Stromal cell of bone marrow (primary cell): ENCODE data around the gene ERF.

ENCODE experiments used
- DNase-seq: peaks from one replicate; pipeline ENCODE4 v3.0.0-alpha.2; 2012; ENCODE audit warnings: low read depth

ERF gene

GRCh38 chr19:42239544-42240220 lies 15.2 kb downstream of the ERF start:
- DNase-seq = no peak

- DNase-seq = no peak
Observed at GRCh38 chr19:42235181-42235580, 19.7 kb downstream of the ERF start.

DNA sequence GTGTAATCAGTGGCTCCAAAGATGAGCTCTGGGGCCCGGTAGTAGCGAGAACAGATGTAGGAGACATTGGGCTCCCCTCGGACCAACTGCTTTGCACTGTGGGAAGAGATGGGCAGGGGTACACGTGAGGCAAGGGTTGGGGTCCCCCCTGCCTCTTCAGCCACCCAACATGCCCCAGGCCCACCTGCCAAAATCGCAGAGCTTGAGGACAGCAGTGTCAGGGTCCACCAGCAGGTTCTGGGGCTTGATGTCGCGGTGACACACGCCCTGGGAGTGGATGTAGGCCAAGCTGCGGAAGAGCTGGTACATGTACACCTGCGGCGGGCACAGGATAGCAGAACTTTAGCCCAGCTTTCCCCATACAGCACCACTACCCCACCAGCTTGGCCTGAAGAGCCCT lies 20.6 kb downstream of the ERF start:
- no peak for DNase-seq

GRCh38 chr19:42233678-42234292 lies 21.1 kb downstream of the ERF start:
- DNase-seq = no peak

GRCh38 chr19:42233106-42233505 lies 21.8 kb downstream of the ERF start:
- DNase-seq = no peak

DNA sequence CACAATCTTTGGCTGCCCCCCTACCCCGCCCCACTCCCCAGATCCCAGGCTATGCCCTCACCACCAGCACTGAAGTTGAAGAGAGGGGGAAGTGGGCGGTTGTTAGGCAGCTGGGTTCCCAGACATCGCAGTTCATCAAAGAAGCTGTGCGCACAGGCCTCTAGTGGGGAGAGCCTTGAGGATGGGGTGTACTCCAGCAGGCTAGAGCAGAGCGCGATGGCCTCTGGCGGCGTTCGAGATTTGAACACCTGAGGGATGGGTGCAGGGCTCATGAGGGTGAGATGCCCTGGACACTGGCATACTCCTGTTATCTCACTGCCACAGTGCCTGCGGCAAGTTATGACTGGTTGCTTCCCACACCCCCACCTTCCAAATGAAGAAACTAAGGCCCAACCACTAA lies 22.5 kb downstream of the ERF start:
- DNase-seq = no peak

DNA sequence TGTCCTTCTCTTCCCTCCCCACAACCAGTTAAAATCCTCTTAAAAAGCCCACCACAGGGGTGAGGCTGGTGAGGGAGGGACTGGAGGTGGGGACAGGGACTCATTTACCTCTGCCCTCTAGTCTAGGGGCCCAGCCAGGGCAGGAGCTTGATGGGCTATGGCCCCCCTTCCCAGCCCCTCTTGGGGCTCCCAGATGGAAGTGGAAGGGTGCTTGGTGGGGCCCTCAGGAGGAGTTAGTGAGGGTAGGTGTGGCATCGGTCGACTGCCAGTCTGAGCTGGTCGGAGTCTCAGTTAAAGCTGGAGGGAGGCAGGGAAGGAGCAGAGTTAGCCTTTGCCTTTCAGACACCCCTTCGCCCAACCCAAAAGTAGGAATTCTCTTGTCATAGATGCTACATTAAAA lies 24.4 kb downstream of the ERF start:
- DNase-seq = no peak

DNA sequence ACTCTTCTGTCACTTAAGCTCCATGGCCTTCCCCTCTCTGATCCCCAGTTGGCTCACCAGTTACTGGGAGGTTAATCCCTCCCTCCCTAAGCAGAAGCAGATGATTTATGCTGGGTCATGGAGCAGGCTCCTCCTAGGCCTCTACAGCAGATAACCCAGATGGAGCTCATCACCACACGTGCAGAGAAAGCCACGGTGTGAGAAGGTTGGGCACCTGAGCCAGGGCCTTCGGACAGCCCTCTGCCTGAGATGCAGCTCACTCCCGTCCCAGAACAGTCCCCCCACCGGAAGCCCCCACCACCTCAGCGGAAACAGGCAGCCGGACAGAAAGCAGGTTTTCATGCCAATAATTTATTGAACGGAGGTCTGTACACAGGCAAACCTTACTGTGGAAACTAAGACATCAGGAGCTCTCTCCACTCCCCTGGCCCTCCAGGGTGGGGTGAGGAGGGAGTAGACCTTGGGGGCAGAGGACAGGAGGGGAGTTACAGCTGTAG lies 25.0 kb downstream of the ERF start:
- no peak for DNase-seq

DNA sequence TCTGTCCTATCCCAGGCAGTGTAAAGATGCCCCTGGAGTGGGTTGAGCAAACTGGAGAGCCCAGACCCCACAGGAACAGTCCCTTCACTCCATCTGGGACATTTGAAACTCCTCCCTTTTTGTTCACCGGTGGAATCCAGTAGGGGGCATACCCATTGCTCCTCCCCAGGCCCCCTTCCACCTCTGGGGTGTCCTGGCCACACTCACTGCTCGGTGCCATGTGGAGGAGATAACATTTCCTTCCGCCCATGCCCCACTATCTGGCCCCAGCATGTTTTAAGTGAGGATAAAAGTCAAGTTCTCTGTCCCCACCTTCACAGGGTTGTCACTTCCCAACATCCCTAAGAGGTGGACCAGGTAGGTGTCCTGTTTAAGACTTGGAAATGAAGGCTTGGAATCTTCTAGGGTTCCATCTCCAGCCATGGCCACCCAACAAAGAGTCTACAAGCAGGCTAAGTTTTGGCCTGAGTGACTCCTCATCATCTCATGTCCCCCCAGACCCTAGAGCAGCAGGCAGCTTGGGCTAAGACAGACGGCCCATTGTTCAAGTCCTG lies 25.6 kb downstream of the ERF start:
- DNase-seq = no peak

DNA sequence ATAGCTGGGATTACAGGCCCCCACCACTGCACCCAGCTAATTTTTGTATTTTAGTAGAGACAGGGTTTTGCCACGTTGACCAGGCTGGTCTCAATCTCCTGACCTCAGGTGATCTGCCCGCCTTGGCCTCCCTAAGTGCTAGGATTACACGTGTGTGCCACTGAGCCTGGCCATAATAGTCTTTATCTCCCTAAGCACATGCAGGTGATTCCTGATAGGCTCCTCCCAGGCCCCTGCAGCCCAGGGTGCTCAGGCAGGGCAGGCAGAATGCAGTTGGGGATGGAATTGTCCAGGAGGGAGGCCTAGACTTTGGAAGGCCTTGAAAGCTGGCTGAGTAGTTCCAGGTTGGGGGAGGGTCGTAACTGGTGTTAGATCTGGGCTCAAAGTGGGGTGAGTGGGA lies 26.3 kb downstream of the ERF start:
- DNase-seq = no peak

GRCh38 chr19:42226886-42227285 lies 28.0 kb downstream of the ERF start:
- DNase-seq = no peak

GRCh38 chr19:42225718-42226292 lies 29.1 kb downstream of the ERF start:
- DNase-seq = no peak

- no peak for DNase-seq
Observed at GRCh38 chr19:42224940-42225717, 29.8 kb downstream of the ERF start.

- no peak for DNase-seq
Observed at GRCh38 chr19:42220751-42221097, 34.2 kb downstream of the ERF start.

- peak; percentile 95 for DNase-seq
Observed at GRCh38 chr19:42219812-42220750, 34.8 kb downstream of the ERF start, which contains the start of gene ZNF526. Gene ZNF526 (plus strand): TSS chr19:42220312. CDS start chr19:42224404, 4,092 bp downstream.

DNA sequence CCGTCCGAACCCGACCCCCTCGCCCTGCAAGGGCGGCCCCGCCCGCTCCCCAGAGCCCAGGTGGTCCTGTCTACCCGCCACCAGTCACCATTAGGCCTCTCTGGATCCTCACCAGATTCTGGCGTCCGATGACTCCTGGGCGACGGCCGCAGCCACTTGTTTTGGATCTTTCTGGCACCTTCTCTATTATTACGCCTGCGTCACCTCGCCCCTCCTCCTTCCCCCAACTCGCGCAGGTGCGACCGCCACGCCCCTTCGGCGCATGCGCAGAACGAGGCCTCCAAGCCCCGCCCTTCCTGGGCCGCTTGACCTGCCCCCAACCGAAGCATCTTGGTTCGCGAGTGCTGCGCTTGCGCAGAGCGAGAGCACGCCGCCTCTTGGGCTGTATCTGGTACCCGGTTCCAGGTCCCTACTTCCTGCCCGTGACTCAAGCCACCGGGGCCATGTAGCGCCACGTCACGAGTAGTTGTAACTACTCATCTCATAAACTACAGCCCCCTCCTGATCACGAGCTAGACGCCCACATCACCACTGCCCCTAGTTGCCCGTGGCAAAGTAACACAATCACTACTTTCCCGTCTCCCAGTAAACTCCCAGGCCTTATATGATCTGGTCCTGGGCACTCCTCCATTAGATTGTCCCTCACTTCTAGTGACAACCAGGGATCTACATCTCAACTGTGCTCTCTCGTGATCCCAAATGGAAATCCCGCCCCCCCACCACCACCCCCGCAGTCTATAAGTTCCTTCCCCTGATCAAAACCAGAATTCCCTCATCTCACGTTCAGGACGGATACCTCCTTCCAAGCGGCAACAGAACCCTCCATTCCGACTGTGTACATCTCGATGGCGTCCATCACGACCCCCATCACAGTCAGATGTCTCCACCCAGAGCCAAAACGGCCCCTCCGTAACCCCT lies 37.1 kb downstream of the ERF start, which contains the start of gene DEDD2:
TSS of gene DEDD2 (minus strand) at position 158 of the 918 bp plus-strand sequence. CDS start 670 bp downstream, outside the sequence.
- DNase-seq = peak; percentile 95

- no peak for DNase-seq
Observed at GRCh38 chr19:42216653-42217519, 38.0 kb downstream of the ERF start.

DNA sequence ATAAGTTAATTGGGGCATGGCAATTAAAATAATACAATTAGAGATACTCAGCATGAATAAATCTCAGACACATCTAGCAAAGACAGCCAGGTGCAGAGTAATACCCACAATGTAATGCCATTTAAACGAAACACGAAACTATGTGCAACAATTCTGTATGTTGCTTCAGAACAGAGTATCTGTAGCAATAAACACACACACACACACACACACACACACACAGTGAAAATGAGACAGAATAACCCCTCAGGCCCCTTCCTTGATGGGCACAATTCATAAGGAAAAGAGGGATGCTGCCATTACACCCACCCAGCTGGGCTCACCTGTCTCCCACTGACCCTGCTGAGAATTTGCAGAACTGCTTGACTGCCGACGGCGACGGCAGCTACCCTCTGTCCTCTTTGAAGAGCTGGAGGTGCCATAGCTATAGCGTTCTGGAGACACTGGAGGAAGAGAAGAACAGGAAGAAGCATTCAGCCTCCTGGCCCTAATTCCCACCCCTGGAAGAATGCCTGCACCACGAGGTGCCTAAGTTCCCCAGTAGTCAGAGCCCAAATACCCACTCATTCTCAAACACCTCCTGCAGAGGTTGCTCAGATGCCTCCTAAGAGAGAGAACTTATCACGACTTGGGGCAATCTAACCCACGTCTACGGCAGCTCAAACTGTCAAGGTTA lies 40.0 kb downstream of the ERF start:
- no peak for DNase-seq
